AG09309 (cell line): Measurements from ENCODE around the gene ROBO3.

Experiments
- DNase-seq: peaks from one replicate; pipeline ENCODE4 v3.0.0-alpha.2; 2010; ENCODE audit warnings: low read depth
- H3K4me3 ChIP-seq: 2 replicates; pipeline ENCODE4 v1.5.1; 2011; ENCODE audit warnings: mild to moderate bottlenecking, low read depth, low read length, moderate library complexity; ENCODE audit not compliant: control insufficient read depth
- TF ChIP-seq, protein P1 (sequence below): IDR thresholded peaks from 2 replicates; pipeline ENCODE4 v1.5.1; 2011; ENCODE audit warnings: mild to moderate bottlenecking, low read depth, low read length, inconsistent platforms; ENCODE audit not compliant: insufficient read depth, control insufficient read depth; ENCODE audit errors: missing control alignments

Gene ROBO3

DNA sequence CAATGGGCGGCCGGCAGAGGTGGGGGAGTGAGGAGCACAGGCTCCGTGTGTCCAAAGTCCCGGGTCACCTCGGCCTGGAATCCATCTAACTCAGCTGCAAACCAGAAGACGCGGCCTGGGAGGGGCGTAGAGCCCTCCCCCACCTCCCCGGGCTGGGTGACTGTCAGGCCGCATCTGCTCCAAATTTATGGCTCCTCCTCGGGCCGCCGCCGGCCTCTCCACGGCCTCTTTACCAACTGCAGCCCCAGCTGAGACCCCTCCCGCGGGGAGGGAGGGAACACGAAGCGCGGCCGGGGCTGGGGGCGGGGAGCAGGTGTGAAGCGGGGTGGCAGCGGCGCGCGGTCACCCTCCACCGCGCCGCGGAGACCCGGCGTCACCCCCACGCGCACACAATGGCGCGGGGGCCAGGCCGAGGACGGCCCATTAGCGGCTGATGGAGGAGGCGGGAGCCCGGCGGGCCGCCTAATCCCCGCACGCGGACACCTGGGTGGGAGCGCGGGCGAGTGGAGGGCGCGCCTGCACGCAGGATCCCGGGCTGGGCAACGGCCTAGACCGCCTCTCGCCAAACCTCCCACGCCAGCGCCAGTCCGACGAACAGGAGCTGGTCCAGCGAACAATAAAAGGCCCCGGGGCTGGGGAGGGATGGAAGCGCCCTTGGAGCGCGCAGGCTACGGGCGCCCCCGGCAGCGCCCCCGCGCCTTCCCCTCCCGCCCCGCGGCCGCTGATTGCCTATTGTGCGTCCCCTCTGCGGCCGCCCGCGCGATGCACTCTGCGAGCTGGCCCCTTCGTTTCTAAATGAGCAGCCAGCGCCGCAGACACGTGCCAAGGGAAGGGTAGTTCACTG, 25.9 kb upstream of the ROBO3 start:
- H3K4me3 ChIP-seq = peak overlapping the region; percentile 31
- no peak for DNase-seq
- TF ChIP-seq, protein P1, sequence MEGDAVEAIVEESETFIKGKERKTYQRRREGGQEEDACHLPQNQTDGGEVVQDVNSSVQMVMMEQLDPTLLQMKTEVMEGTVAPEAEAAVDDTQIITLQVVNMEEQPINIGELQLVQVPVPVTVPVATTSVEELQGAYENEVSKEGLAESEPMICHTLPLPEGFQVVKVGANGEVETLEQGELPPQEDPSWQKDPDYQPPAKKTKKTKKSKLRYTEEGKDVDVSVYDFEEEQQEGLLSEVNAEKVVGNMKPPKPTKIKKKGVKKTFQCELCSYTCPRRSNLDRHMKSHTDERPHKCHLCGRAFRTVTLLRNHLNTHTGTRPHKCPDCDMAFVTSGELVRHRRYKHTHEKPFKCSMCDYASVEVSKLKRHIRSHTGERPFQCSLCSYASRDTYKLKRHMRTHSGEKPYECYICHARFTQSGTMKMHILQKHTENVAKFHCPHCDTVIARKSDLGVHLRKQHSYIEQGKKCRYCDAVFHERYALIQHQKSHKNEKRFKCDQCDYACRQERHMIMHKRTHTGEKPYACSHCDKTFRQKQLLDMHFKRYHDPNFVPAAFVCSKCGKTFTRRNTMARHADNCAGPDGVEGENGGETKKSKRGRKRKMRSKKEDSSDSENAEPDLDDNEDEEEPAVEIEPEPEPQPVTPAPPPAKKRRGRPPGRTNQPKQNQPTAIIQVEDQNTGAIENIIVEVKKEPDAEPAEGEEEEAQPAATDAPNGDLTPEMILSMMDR = no peak

DNA sequence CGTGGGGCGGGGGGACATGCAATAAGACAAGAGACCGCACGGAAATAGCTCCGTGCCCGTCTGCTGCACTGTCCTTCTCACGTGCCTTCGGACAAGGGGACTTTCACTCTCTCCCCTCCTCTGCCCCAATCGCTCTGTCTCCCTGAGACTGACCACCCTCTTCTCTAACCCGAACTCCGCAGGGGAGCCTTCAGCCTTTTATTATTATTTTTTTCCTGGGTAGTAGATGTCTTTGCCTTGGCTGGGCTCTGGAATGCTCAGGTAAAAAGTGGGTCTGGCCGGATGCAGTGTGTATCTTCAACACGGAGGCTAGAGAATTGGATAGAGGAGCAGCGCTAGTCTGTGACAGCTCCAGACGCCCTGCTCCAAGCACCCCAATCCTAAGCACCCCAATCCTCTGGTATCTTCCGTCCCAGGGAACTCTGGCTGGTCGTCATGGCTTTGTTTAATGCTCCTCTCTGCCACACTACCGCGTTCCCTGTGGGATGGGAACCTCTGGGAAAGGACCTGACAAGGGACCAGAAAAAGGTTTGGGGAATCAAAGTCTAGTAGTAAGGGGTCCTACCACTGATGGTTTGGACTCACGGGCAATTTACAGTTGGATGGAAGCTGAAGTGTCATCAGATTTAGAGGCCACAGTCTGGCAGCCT, 25.1 kb upstream of the ROBO3 start:
- TF ChIP-seq, protein P1 = no peak
- DNase-seq = no peak
- no peak overlapping the region; the same call in 1 of the 2 replicates for H3K4me3 ChIP-seq

DNA sequence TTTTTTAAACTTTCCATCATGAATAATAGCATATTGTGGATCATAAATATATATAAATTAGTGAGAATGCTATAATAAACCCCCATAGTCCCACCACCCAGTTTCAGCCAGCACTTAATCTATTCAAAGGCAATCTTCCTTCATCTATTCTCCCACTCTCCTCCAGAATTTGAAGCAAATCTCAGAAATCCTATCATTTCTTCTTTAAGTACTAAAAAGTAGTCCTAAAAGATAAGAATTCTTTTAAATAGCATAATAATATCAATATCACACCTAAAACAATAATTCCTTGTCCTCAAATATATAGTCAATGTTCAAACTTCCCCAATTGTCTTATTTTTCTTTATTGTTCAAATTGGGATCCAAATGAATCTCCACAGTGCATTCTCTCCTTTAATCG, 24.6 kb upstream of the ROBO3 start:
- no peak overlapping the region for H3K4me3 ChIP-seq
- no peak for DNase-seq
- TF ChIP-seq, protein P1 = no peak

DNA sequence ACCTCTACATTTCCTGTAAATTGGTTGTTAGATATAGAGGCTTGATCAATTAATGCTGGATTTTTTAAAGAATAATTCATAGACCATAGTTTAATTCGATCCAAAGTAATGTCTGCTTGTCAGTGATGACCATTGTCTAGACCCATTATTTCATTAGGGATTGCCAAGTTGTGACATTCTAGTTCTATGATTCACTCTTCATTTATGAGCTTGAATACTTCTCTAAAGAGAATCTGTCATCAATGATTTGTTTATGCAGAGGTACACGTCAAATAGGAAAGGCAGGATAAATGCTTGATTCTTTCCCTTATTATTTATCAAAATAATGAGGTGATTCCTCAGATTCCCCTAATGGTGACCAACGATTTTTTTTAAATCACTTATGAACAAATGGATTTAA, 24.0 kb upstream of the ROBO3 start:
- no peak overlapping the region for H3K4me3 ChIP-seq
- TF ChIP-seq, protein P1 = no peak
- DNase-seq = no peak

DNA sequence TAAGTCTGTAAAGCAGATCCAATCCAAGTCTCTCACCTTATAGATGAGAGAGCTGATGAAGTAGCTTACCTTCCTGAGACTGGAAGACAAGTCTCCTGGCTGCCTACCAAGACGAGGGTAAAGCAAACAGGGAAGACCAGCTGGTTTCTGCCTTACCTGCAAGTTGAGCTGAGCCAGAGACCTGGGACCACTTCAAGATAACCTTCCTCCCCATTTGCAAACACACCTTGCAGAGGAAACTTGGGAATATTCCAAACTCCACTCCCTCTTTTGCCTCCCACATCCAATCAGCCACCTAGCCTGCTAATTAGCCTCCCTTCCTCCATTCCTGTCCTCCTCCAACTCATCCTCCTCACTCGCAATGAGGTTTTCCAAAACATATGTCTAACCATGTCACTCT, 23.4 kb upstream of the ROBO3 start:
- H3K4me3 ChIP-seq = no peak overlapping the region
- TF ChIP-seq, protein P1 = no peak
- DNase-seq = no peak

DNA sequence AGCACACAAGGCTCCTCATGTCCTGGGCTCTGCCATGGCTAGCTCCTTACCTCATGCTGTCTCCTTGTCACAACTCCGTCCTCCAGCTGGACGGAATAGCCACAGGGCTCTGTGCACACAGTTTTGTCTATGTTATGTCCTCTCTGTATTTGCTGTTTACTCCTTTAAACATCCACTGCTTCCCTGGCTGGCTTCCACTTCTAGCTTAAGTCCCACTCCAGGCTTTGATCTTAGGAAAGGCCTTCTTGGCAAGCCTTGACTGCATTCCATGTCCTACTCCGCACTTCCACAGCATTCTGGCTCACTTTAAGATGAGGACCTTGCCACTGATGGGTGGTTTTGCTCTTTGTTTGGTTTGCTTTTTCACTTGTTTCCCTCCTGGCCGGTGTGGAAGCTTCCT, 22.9 kb upstream of the ROBO3 start:
- TF ChIP-seq, protein P1 = no peak
- no peak for DNase-seq
- no peak overlapping the region for H3K4me3 ChIP-seq
